Endothelial cell of umbilical vein (primary cell): ENCODE results near the gene P2RY2. TPM values are rescaled to one million over a fixed set of nuclear protein-coding genes. Genes with fewer than 3 reads are reported as not detected.

Source experiments
- BruUV-seq: library from RNA; stranded (reverse); fragments of 400-500 nt; replicated peaks from 2 replicates; lab custom pipeline; 2021; lab: Mats Ljungman, UMichigan
- CTCF ChIA-PET: fragments of 300-600, 350-600 bp; sonication (Branson Sonifier 250); formaldehyde crosslinking; loops from one replicate; lab custom pipeline; 2021; ENCODE audit warnings: antibody characterized with exemption, inconsistent platforms; lab: Charles Lee
- POLR2A ChIA-PET: fragments of 300-600, 350-600 bp; sonication (Branson Sonifier 250); formaldehyde crosslinking; loops from one replicate; lab custom pipeline; 2021; ENCODE audit warnings: antibody characterized with exemption, inconsistent platforms; lab: Charles Lee
- DNase-seq: peaks from one replicate; pipeline ENCODE4 v3.0.0-alpha.2; 2011; ENCODE audit warnings: low read depth, low spot score
- FAIRE-seq: peaks from 2 replicates; lab custom pipeline; 2011; peaks lifted over from hg19 to GRCh38; lab: Jason Lieb, UNC
- H2AFZ ChIP-seq: 2 replicates; pipeline ENCODE4 v1.6.0; 2012; ENCODE audit warnings: low read depth, low read length, control low read depth, inconsistent platforms
- H3K27ac ChIP-seq: 2 replicates; pipeline ENCODE4 v1.5.1; 2011; ENCODE audit warnings: low read depth, mild to moderate bottlenecking, control low read depth, low read length, moderate library complexity; ENCODE audit not compliant: insufficient read depth
- H3K27me3 ChIP-seq, 2 experiments: 2 replicates each; pipeline versions ENCODE4 v1.6.0 to v1.6.1; 2011; ENCODE audit warnings: low read length in 2 of 2, mixed read lengths in 1 of 2; ENCODE audit not compliant: control insufficient read depth in 2 of 2, insufficient read depth in 2 of 2
- H3K36me3 ChIP-seq, 2 experiments: 2 replicates in 1 of 2; 3 replicates in 1 of 2; pipeline ENCODE4 v1.5.1; 2011; ENCODE audit warnings: low read length in 2 of 2, mild to moderate bottlenecking in 1 of 2, moderate library complexity in 1 of 2; ENCODE audit not compliant: control insufficient read depth in 2 of 2, insufficient read depth in 2 of 2; ENCODE audit errors: extremely low read depth in 1 of 2
- H3K4me1 ChIP-seq: 3 replicates; pipeline ENCODE4 v1.5.1; 2011; ENCODE audit warnings: mild to moderate bottlenecking, low read length; ENCODE audit not compliant: control insufficient read depth, insufficient read depth; ENCODE audit errors: extremely low read depth
- H3K4me2 ChIP-seq: 2 replicates; pipeline ENCODE4 v1.6.1; 2011; ENCODE audit warnings: low read length, control low read depth, mixed read lengths; ENCODE audit not compliant: insufficient read depth
- H3K4me3 ChIP-seq, 3 experiments: fragments of 200-600 bp in 1 of 3; sonication (generic), shearing (Covaris generic) in 1 of 3; replicated peaks in 1 of 3; 2 replicates each; pipeline ENCODE4 v1.5.1; 2011 to 2016; ENCODE audit warnings: control low read depth in 3 of 3, low read length in 3 of 3, mild to moderate bottlenecking in 2 of 3, inconsistent platforms in 1 of 3, low read depth in 1 of 3, moderate library complexity in 1 of 3; ENCODE audit not compliant: insufficient read depth in 1 of 3
- H3K79me2 ChIP-seq: 2 replicates; pipeline ENCODE4 v1.6.0; 2012; ENCODE audit warnings: low read length, inconsistent platforms; ENCODE audit not compliant: control insufficient read depth, insufficient read depth
- H3K9ac ChIP-seq: replicated peaks from 2 replicates; pipeline ENCODE3; 2011; ENCODE audit warnings: low read length, control low read depth; ENCODE audit not compliant: insufficient read depth; ENCODE audit errors: extremely low read depth
- H3K9me1 ChIP-seq: replicated peaks from 3 replicates; pipeline ENCODE4 v1.6.0; 2011; ENCODE audit warnings: mild to moderate bottlenecking, low read length; ENCODE audit not compliant: control insufficient read depth, insufficient read depth; ENCODE audit errors: extremely low read depth
- H3K9me3 ChIP-seq: replicated peaks from 2 replicates; pipeline ENCODE4 v1.5.1; 2012; ENCODE audit warnings: low read length, inconsistent platforms; ENCODE audit not compliant: control insufficient read depth, insufficient read depth
- H4K20me1 ChIP-seq: replicated peaks from 2 replicates; pipeline ENCODE3; 2011; ENCODE audit warnings: mild to moderate bottlenecking, low read length; ENCODE audit not compliant: control insufficient read depth, insufficient read depth; ENCODE audit errors: extremely low read depth
- EZH2 ChIP-seq: IDR thresholded peaks from 2 replicates; pipeline ENCODE4 v1.6.1; 2012; ENCODE audit warnings: borderline replicate concordance, low read depth, mild to moderate bottlenecking, moderate library complexity, low read length, inconsistent platforms; ENCODE audit not compliant: severe bottlenecking
- FOS ChIP-seq: IDR thresholded peaks from 2 replicates; pipeline ENCODE4 v1.6.1; 2011; ENCODE audit warnings: mild to moderate bottlenecking, low read length, moderate library complexity, borderline replicate concordance; ENCODE audit not compliant: insufficient read depth
- GATA2 ChIP-seq: IDR thresholded peaks from 2 replicates; pipeline ENCODE4 v1.7.0; 2011; ENCODE audit warnings: low read depth, mild to moderate bottlenecking, moderate library complexity, mixed read lengths, low read length; ENCODE audit not compliant: insufficient read length, insufficient read depth
- JUN ChIP-seq: IDR thresholded peaks from 2 replicates; pipeline ENCODE4 v1.6.1; 2011; ENCODE audit warnings: borderline replicate concordance, low read depth; ENCODE audit not compliant: insufficient read length, insufficient read depth
- MAX ChIP-seq: IDR thresholded peaks from 2 replicates; pipeline ENCODE4 v1.6.1; 2011; ENCODE audit not compliant: insufficient read depth, insufficient read length
- MYC ChIP-seq: IDR thresholded peaks from one replicate; pipeline ENCODE4 v1.6.1; 2011; ENCODE audit warnings: mild to moderate bottlenecking, low read depth, low read length
- POLR2A ChIP-seq: IDR thresholded peaks from 2 replicates; pipeline ENCODE4 v1.6.1; 2012; ENCODE audit warnings: low read depth, mild to moderate bottlenecking, control low read depth, low read length
- POLR2AphosphoS5 ChIP-seq: IDR thresholded peaks from 2 replicates; pipeline ENCODE4 v1.6.1; 2012; ENCODE audit warnings: low read depth, mild to moderate bottlenecking, control low read depth, low read length, moderate library complexity; ENCODE audit not compliant: insufficient read depth
- dilution Hi-C: fragments of 300-500 bp; cut with MboI; formaldehyde crosslinking; loops from one replicate; pipeline ENCODE4 v1.15.0; 2019; ENCODE audit warnings: low sequenced_read_pairs; ENCODE audit not compliant: extremely low pct_ligation_motif_present
- intact Hi-C: fragments of 100-400 bp; cut with micrococcal nuclease; formaldehyde crosslinking; loops from one replicate; pipeline ENCODE4 v1.10.0; 2022
- polyA plus RNA-seq, 4 experiments: library from polyadenylated mRNA; depleted of rRNA in 3 of 4; stranded (reverse) in 3 of 4; unstranded in 1 of 4; fragments of >200 nt; gene quantifications; 2 replicates each; pipeline versions ENCODE4 v1.2.1 to v1.2.3, GENCODE V29; 2011 to 2012; ENCODE audit warnings: missing spikeins in 1 of 4
- total RNA-seq: library from RNA; stranded (reverse); gene quantifications from 2 replicates; pipeline ENCODE4 v1.2.3, GENCODE V29; 2021
- TF ChIP-seq, protein P1 (sequence below), 2 donors: IDR thresholded peaks; 1 replicate in 1 of 2; 2 replicates in 1 of 2; pipeline ENCODE4 v1.5.1; 2011; ENCODE audit warnings: low read length in 2 of 2, mild to moderate bottlenecking in 2 of 2, moderate library complexity in 2 of 2, control low read depth in 1 of 2, inconsistent platforms in 1 of 2, low read depth in 1 of 2; ENCODE audit not compliant: insufficient read depth in 1 of 2; ENCODE audit errors: extremely low read depth in 1 of 2

The P2RY2 gene
- total and polyA plus RNA-seq, 2 donors (not counting 3 experiments of a cell fraction or from before 2014, with no cell fraction given) = 4.8 to 5.6 TPM

DNA sequence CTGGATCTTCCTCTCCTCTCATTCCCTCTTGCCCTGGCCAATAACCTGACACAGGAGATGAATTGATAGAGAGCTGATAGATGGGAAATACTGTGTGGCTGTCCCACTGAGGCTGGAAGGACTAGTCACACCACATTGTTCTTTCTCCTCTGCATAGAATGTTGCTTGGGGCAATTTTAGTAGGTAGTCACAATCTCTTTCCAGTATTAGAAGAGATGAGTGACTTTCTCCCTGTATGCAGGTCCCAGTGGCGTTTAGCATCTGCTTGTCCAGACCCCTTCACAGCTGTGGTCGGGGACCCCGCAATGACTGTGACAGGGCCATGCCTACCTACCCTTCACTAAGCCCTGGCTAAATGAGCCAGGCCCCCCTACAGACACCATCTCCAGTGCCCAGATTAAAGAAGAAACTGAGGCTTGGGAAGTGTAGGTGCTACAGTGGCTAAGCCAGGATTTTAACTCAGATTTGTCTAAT is 24.0 kb upstream of the P2RY2 start:
- H3K79me2 ChIP-seq = no peaks in the 10 kb centered on the region
- no peaks in the 10 kb centered on the region for H3K27me3 ChIP-seq
- H3K36me3 ChIP-seq = no peaks in the 10 kb centered on the region
- TF ChIP-seq EZH2 = no peak
- TF ChIP-seq FOS = no peak
- TF ChIP-seq POLR2A = no peak
- TF ChIP-seq, protein P1, sequence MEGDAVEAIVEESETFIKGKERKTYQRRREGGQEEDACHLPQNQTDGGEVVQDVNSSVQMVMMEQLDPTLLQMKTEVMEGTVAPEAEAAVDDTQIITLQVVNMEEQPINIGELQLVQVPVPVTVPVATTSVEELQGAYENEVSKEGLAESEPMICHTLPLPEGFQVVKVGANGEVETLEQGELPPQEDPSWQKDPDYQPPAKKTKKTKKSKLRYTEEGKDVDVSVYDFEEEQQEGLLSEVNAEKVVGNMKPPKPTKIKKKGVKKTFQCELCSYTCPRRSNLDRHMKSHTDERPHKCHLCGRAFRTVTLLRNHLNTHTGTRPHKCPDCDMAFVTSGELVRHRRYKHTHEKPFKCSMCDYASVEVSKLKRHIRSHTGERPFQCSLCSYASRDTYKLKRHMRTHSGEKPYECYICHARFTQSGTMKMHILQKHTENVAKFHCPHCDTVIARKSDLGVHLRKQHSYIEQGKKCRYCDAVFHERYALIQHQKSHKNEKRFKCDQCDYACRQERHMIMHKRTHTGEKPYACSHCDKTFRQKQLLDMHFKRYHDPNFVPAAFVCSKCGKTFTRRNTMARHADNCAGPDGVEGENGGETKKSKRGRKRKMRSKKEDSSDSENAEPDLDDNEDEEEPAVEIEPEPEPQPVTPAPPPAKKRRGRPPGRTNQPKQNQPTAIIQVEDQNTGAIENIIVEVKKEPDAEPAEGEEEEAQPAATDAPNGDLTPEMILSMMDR (IDR thresholded peaks at IDR 0.05; ENCODE audit: extremely low read depth in 1 of 2, insufficient read depth in 1 of 2, low read depth in 1 of 2, low read length in 2 of 2) = no peak
- no peak for TF ChIP-seq POLR2AphosphoS5
- TF ChIP-seq MYC = no peak
- no peak for TF ChIP-seq MAX
- no peak for TF ChIP-seq JUN
- TF ChIP-seq GATA2 = no peak
- H3K9me1 ChIP-seq = no peaks in the 10 kb centered on the region
- intact Hi-C loops (no loop called here), dilution Hi-C loops (no loop called here)
- H2AFZ ChIP-seq = no peak overlapping the region
- H3K4me1 ChIP-seq = peaks cover 19% of the 10 kb centered on the region
- POLR2A ChIA-PET = no interaction called here
- no peaks in the 10 kb centered on the region for H4K20me1 ChIP-seq
- H3K9me3 ChIP-seq = no peaks in the 10 kb centered on the region
- H3K27ac ChIP-seq = no peak overlapping the region
- no peak overlapping the region for H3K4me3 ChIP-seq
- BruUV-seq = no TSS peak
- H3K9ac ChIP-seq = no peak overlapping the region
- no peak overlapping the region for H3K4me2 ChIP-seq
- CTCF ChIA-PET = interaction anchor here (0.7 to 2.0 kb wide), 4 partner anchors 9 to 141 kb away, joined by 3 to 7 read pairs (median 4); no protein-coding TSS in a partner anchor
- no peak for DNase-seq
- no peak for FAIRE-seq
